ENCODE results near the gene WASF3.
A peak's percentile ranks its signal among the peaks of the same experiment; 100 is the strongest.

Gene WASF3

GRCh38 chr13:26711211-26711610, 153.7 kb downstream of the WASF3 start:
- no peaks in the 10 kb centered on the region for H3K27me3 ChIP-seq (replicated peaks in 2 of 5; ENCODE audit: control insufficient read depth in 4 of 5, insufficient read depth in 5 of 5, low read length in 4 of 5)
- no peak for DNase-seq
- H3K4me3 ChIP-seq (ENCODE audit: control insufficient read depth in 1 of 7, extremely low read depth in 1 of 7, insufficient read depth in 4 of 7, low read depth in 2 of 7, low read length in 6 of 7) = no peak overlapping the region
- no peaks in the 10 kb centered on the region for H3K4me1 ChIP-seq (ENCODE audit: control extremely low read depth in 1 of 4, control insufficient read depth in 4 of 4, insufficient read depth in 4 of 4, low read length in 3 of 4)
- CTCF ChIA-PET = interaction anchor here (0.9 to 10.9 kb wide), 4 partner anchors 8 to 219 kb away, joined by 3 to 94 read pairs (median 48); no protein-coding TSS in a partner anchor
- WGBS (ENCODE audit: insufficient coverage) = 83% methylated on average over 1 of the region's 4 CpGs
- no peaks in the 10 kb centered on the region for H3K36me3 ChIP-seq (ENCODE audit: control insufficient read depth in 4 of 4, insufficient read depth in 4 of 4, low read length in 3 of 4)
- POLR2A ChIA-PET = no interaction called here
- peaks cover 0 to 9% (median 0%) of the 10 kb centered on the region in 5 experiments for H3K9me3 ChIP-seq (ENCODE audit: control extremely low read depth in 1 of 5, control insufficient read depth in 4 of 5, insufficient read depth in 2 of 5, low read depth in 1 of 5, low read length in 4 of 5)
- no peak overlapping the region for H3K27ac ChIP-seq (ENCODE audit: insufficient read depth in 1 of 2, low read depth in 1 of 2, low read length in 2 of 2, poor library complexity in 1 of 2, severe bottlenecking in 2 of 2)

- no peaks in the 10 kb centered on the region for H3K27me3 ChIP-seq (replicated peaks in 2 of 5; ENCODE audit: control insufficient read depth in 4 of 5, insufficient read depth in 5 of 5, low read length in 4 of 5)
- peaks cover 0 to 3% (median 2%) of the 10 kb centered on the region in 4 experiments for H3K4me1 ChIP-seq (ENCODE audit: control extremely low read depth in 1 of 4, control insufficient read depth in 4 of 4, insufficient read depth in 4 of 4, low read length in 3 of 4)
- POLR2A ChIA-PET = no interaction called here
- no peak overlapping the region for H3K4me3 ChIP-seq (ENCODE audit: control insufficient read depth in 1 of 7, extremely low read depth in 1 of 7, insufficient read depth in 4 of 7, low read depth in 2 of 7, low read length in 6 of 7)
- H3K27ac ChIP-seq (ENCODE audit: insufficient read depth in 1 of 2, low read depth in 1 of 2, low read length in 2 of 2, poor library complexity in 1 of 2, severe bottlenecking in 2 of 2) = no peak overlapping the region
- WGBS (ENCODE audit: insufficient coverage) = 88% methylated on average over 1 of the region's 1 CpG
- CTCF ChIA-PET = interaction anchor here (1.0 to 1.9 kb wide), 4 partner anchors 11 to 73 kb away, joined by 3 to 5 read pairs (median 4); no protein-coding TSS in a partner anchor
- H3K9me3 ChIP-seq (ENCODE audit: control extremely low read depth in 1 of 5, control insufficient read depth in 4 of 5, insufficient read depth in 2 of 5, low read depth in 1 of 5, low read length in 4 of 5) = peaks cover 0 to 9% (median 0%) of the 10 kb centered on the region in 5 experiments
- no peak for DNase-seq
- no peaks in the 10 kb centered on the region for H3K36me3 ChIP-seq (ENCODE audit: control insufficient read depth in 4 of 4, insufficient read depth in 4 of 4, low read length in 3 of 4)
Measured at GRCh38 chr13:26713341-26713740, 155.9 kb downstream of the WASF3 start.

GRCh38 chr13:26716984-26717383, 159.5 kb downstream of the WASF3 start:
- H3K27ac ChIP-seq (ENCODE audit: insufficient read depth in 1 of 2, low read depth in 1 of 2, low read length in 2 of 2, poor library complexity in 1 of 2, severe bottlenecking in 2 of 2) = no peak overlapping the region
- H3K4me1 ChIP-seq (ENCODE audit: control extremely low read depth in 1 of 4, control insufficient read depth in 4 of 4, insufficient read depth in 4 of 4, low read length in 3 of 4) = peaks cover 17 to 39% (median 31%) of the 10 kb centered on the region in 4 experiments
- no peak for DNase-seq
- ChIA-PET POLR2A (no interaction called here), CTCF (interaction anchor here (1.9 to 7.2 kb wide), 2 partner anchors 10 to 18 kb away, joined by 9 to 94 read pairs; no protein-coding TSS in a partner anchor)
- H3K36me3 ChIP-seq (ENCODE audit: control insufficient read depth in 4 of 4, insufficient read depth in 4 of 4, low read length in 3 of 4) = no peaks in the 10 kb centered on the region
- no peak overlapping the region for H3K4me3 ChIP-seq (ENCODE audit: control insufficient read depth in 1 of 7, extremely low read depth in 1 of 7, insufficient read depth in 4 of 7, low read depth in 2 of 7, low read length in 6 of 7)
- no peaks in the 10 kb centered on the region for H3K27me3 ChIP-seq (replicated peaks in 2 of 5; ENCODE audit: control insufficient read depth in 4 of 5, insufficient read depth in 5 of 5, low read length in 4 of 5)
- WGBS (ENCODE audit: insufficient coverage) = 100% methylated on average over 2 of the region's 3 CpGs
- H3K9me3 ChIP-seq (ENCODE audit: control extremely low read depth in 1 of 5, control insufficient read depth in 4 of 5, insufficient read depth in 2 of 5, low read depth in 1 of 5, low read length in 4 of 5) = peaks cover 0 to 9% (median 0%) of the 10 kb centered on the region in 5 experiments

DNA sequence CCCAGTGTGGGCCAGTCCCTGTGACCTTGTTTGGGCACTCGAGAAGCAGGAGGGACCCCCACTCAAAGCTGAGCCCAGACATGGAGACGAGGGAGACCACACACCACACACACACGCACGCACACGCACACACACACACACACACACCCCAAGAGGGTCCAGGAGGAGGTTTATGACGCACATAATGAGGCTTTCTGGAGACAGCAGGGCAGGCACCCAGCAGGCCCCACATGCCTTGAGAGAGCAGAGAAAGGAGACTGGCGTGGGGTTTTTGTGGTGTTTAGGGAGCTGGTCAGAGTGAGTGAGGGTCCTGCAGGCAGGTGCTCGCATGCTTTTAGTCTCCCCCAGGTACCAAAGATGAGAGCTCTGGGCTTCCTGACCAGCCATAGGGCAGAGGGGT, 160.7 kb downstream of the WASF3 start:
- peaks cover 24 to 49% (median 42%) of the 10 kb centered on the region in 4 experiments for H3K4me1 ChIP-seq (ENCODE audit: control extremely low read depth in 1 of 4, control insufficient read depth in 4 of 4, insufficient read depth in 4 of 4, low read length in 3 of 4)
- H3K4me3 ChIP-seq (ENCODE audit: control insufficient read depth in 1 of 7, extremely low read depth in 1 of 7, insufficient read depth in 4 of 7, low read depth in 2 of 7, low read length in 6 of 7) = no peak overlapping the region
- H3K27ac ChIP-seq (ENCODE audit: insufficient read depth in 1 of 2, low read depth in 1 of 2, low read length in 2 of 2, poor library complexity in 1 of 2, severe bottlenecking in 2 of 2) = no peak overlapping the region
- peaks cover 0 to 4% (median 0%) of the 10 kb centered on the region in 5 experiments for H3K9me3 ChIP-seq (ENCODE audit: control extremely low read depth in 1 of 5, control insufficient read depth in 4 of 5, insufficient read depth in 2 of 5, low read depth in 1 of 5, low read length in 4 of 5)
- POLR2A ChIA-PET = no interaction called here
- CTCF ChIA-PET = interaction anchor here (0.6 to 7.2 kb wide), 8 partner anchors 11 to 212 kb away, joined by 3 to 94 read pairs (median 6); no protein-coding TSS in a partner anchor
- no peak for DNase-seq
- no peaks in the 10 kb centered on the region for H3K27me3 ChIP-seq (replicated peaks in 2 of 5; ENCODE audit: control insufficient read depth in 4 of 5, insufficient read depth in 5 of 5, low read length in 4 of 5)
- 45% methylated on average over 2 of the region's 8 CpGs for WGBS (ENCODE audit: insufficient coverage)
- H3K36me3 ChIP-seq (ENCODE audit: control insufficient read depth in 4 of 4, insufficient read depth in 4 of 4, low read length in 3 of 4) = no peaks in the 10 kb centered on the region

GRCh38 chr13:26718872-26719271, 161.4 kb downstream of the WASF3 start:
- no peak overlapping the region for H3K27ac ChIP-seq (ENCODE audit: insufficient read depth in 1 of 2, low read depth in 1 of 2, low read length in 2 of 2, poor library complexity in 1 of 2, severe bottlenecking in 2 of 2)
- 98% methylated on average over 5 of the region's 5 CpGs for WGBS (ENCODE audit: insufficient coverage)
- peaks cover 24 to 49% (median 42%) of the 10 kb centered on the region in 4 experiments for H3K4me1 ChIP-seq (ENCODE audit: control extremely low read depth in 1 of 4, control insufficient read depth in 4 of 4, insufficient read depth in 4 of 4, low read length in 3 of 4)
- peak in 1 of 3 donors; percentile 17 for DNase-seq
- POLR2A ChIA-PET = interaction anchor here (1.0 kb wide), 1 partner anchor 67 kb away, joined by 4 read pairs; no protein-coding TSS in a partner anchor
- H3K9me3 ChIP-seq (ENCODE audit: control extremely low read depth in 1 of 5, control insufficient read depth in 4 of 5, insufficient read depth in 2 of 5, low read depth in 1 of 5, low read length in 4 of 5) = peaks cover 0 to 3% (median 0%) of the 10 kb centered on the region in 5 experiments
- H3K4me3 ChIP-seq (ENCODE audit: control insufficient read depth in 1 of 7, extremely low read depth in 1 of 7, insufficient read depth in 4 of 7, low read depth in 2 of 7, low read length in 6 of 7) = no peak overlapping the region
- H3K27me3 ChIP-seq (replicated peaks in 2 of 5; ENCODE audit: control insufficient read depth in 4 of 5, insufficient read depth in 5 of 5, low read length in 4 of 5) = no peaks in the 10 kb centered on the region
- CTCF ChIA-PET = interaction anchor here (0.6 to 7.2 kb wide), 8 partner anchors 11 to 212 kb away, joined by 3 to 94 read pairs (median 6); no protein-coding TSS in a partner anchor
- no peaks in the 10 kb centered on the region for H3K36me3 ChIP-seq (ENCODE audit: control insufficient read depth in 4 of 4, insufficient read depth in 4 of 4, low read length in 3 of 4)

GRCh38 chr13:26719356-26719945, 162.0 kb downstream of the WASF3 start:
- no peaks in the 10 kb centered on the region for H3K36me3 ChIP-seq (ENCODE audit: control insufficient read depth in 4 of 4, insufficient read depth in 4 of 4, low read length in 3 of 4)
- peak overlapping the region; percentile 85 to 96 for H3K27ac ChIP-seq (ENCODE audit: insufficient read depth in 1 of 2, low read depth in 1 of 2, low read length in 2 of 2, poor library complexity in 1 of 2, severe bottlenecking in 2 of 2)
- CTCF ChIA-PET = interaction anchor here (1.1 to 7.2 kb wide), 8 partner anchors 13 to 211 kb away, joined by 3 to 94 read pairs (median 6); no protein-coding TSS in a partner anchor
- WGBS (ENCODE audit: insufficient coverage) = 40% methylated on average over 4 of the region's 5 CpGs
- peaks cover 24 to 49% (median 42%) of the 10 kb centered on the region in 4 experiments for H3K4me1 ChIP-seq (ENCODE audit: control extremely low read depth in 1 of 4, control insufficient read depth in 4 of 4, insufficient read depth in 4 of 4, low read length in 3 of 4)
- no peaks in the 10 kb centered on the region for H3K27me3 ChIP-seq (replicated peaks in 2 of 5; ENCODE audit: control insufficient read depth in 4 of 5, insufficient read depth in 5 of 5, low read length in 4 of 5)
- H3K9me3 ChIP-seq (ENCODE audit: control extremely low read depth in 1 of 5, control insufficient read depth in 4 of 5, insufficient read depth in 2 of 5, low read depth in 1 of 5, low read length in 4 of 5) = peaks cover 0 to under 1% (median 0%) of the 10 kb centered on the region in 5 experiments
- DNase-seq = peak; percentile 96 to 98 (median 96)
- POLR2A ChIA-PET = interaction anchor here (1.0 kb wide), 1 partner anchor 66 kb away, joined by 4 read pairs; no protein-coding TSS in a partner anchor
- H3K4me3 ChIP-seq (ENCODE audit: control insufficient read depth in 1 of 7, extremely low read depth in 1 of 7, insufficient read depth in 4 of 7, low read depth in 2 of 7, low read length in 6 of 7) = peak overlapping the region in 1 of 7 experiments; percentile 38
